Coronary artery (tissue), 2 donors: ENCODE data around the gene PPFIA2.
"Not testable (repeated sequence)": the region's sequence is repeated elsewhere in the genome, so short reads cannot be mapped to it uniquely, and the experiment has no call there.

Experiments used
- DNase-seq: peaks from one replicate; pipeline ENCODE4 v3.0.0-alpha.2; 2017; ENCODE audit warnings: low spot score
- H3K27ac ChIP-seq, 2 donors: fragments of 200-600 bp; sonication (generic); one replicate each; pipeline ENCODE4 v1.5.1; 2016 to 2019
- H3K4me3 ChIP-seq: fragments of 200-600 bp; sonication (generic); 2 replicates; pipeline ENCODE4 v1.5.1; 2016; ENCODE audit warnings: mild to moderate bottlenecking, moderate library complexity
- CTCF ChIP-seq: fragments of 200-600 bp; sonication (generic); IDR thresholded peaks from one replicate; pipeline ENCODE4 v1.5.1; 2019; ENCODE audit warnings: antibody characterized with exemption

The PPFIA2 gene

GRCh38 chr12:81679614-81680013 lies 79.5 kb downstream of the PPFIA2 start:
- no peak for DNase-seq

GRCh38 chr12:81670759-81671158 lies 88.4 kb downstream of the PPFIA2 start:
- no peak for DNase-seq
- Histone ChIP-seq H3K27ac (no peak overlapping the region), H3K4me3 (no peak overlapping the region)
- no peak for TF ChIP-seq CTCF

More at GRCh38 chr12:81679614-81680013, 79.5 kb downstream of the PPFIA2 start:
- no peak for TF ChIP-seq CTCF
- no peak overlapping the region for H3K27ac ChIP-seq
- H3K4me3 ChIP-seq: no peak overlapping the region

GRCh38 chr12:81668475-81668874 lies 90.7 kb downstream of the PPFIA2 start:
- H3K4me3 ChIP-seq: no peak overlapping the region
- no peak overlapping the region for H3K27ac ChIP-seq
- TF ChIP-seq CTCF: no peak
- no peak for DNase-seq

- H3K4me3 ChIP-seq, H3K27ac ChIP-seq, DNase-seq: not testable (repeated sequence)
These were observed 99.8 kb downstream of the PPFIA2 start for GRCh38 chr12:81659310-81659709.

GRCh38 chr12:81644503-81644902 lies 114.6 kb downstream of the PPFIA2 start:
- DNase-seq: no peak
- TF ChIP-seq CTCF: no peak
- no peak overlapping the region for H3K4me3 ChIP-seq
- no peak overlapping the region for H3K27ac ChIP-seq

- DNase-seq: no peak
- H3K4me3 ChIP-seq: no peak overlapping the region
- TF ChIP-seq CTCF: no peak
- H3K27ac ChIP-seq: no peak overlapping the region
These were observed 120.0 kb downstream of the PPFIA2 start for GRCh38 chr12:81639196-81639595.

- TF ChIP-seq CTCF: no peak
- Histone ChIP-seq H3K4me3 (no peak overlapping the region), H3K27ac (no peak overlapping the region)
- DNase-seq: no peak
These were observed 126.0 kb downstream of the PPFIA2 start for GRCh38 chr12:81633127-81633526.
